ENCODE results near the gene GMIP. TPM values are rescaled to one million over a fixed set of nuclear protein-coding genes. Genes with fewer than 3 reads are reported as not detected.

Gene GMIP
- total RNA-seq = 5.5 and 9.8 TPM in 2 replicates

GRCh38 chr19:19643158-19644053 lies at the start of gene GMIP:
TSS of gene GMIP (minus strand) at chr19:19643657. CDS start at chr19:19643529, 128 bp downstream.

GRCh38 chr19:19668230-19669012 lies 25.0 kb upstream of the GMIP start, which contains the start of gene ZNF101:
TSS of gene ZNF101 (plus strand) at chr19:19668839. CDS start at chr19:19668964, 125 bp downstream.

GRCh38 chr19:19663256-19664120 lies 20.0 kb upstream of the GMIP start, which contains the start of gene ATP13A1:
TSS of gene ATP13A1 (minus strand) at chr19:19663676. CDS start at chr19:19663666, 10 bp downstream.

GRCh38 chr19:19627621-19628500 lies 15.6 kb downstream of the GMIP start, which contains the start of gene LPAR2:
TSS of gene LPAR2 (minus strand) at chr19:19628220. CDS start at chr19:19627275, 945 bp downstream.

GRCh38 chr19:19618219-19619051 lies 25.0 kb downstream of the GMIP start, which contains the start of gene PBX4:
TSS of gene PBX4 (minus strand) at chr19:19618687. CDS start at chr19:19618629, 58 bp downstream.

Other genes starting within 250 kb of the GMIP start
- gene GATAD2A, start 238.0 kb downstream of the GMIP start, total RNA-seq = 32.9 and 70.2 TPM in 2 replicates
- gene TSSK6, start 128.1 kb downstream of the GMIP start, total RNA-seq = 1.0 and 1.3 TPM in 2 replicates
- 183 and 201 TPM in 2 replicates for gene NDUFA13, start 127.4 kb downstream of the GMIP start, total RNA-seq
- gene YJEFN3, start 114.7 kb downstream of the GMIP start, total RNA-seq = 0.31 TPM in 1 of 2 replicates, not detected in the other
- gene CILP2, start 105.4 kb downstream of the GMIP start, total RNA-seq = under 0.01 TPM in 1 of 2 replicates, not detected in the other
- gene PBX4, start 25.0 kb downstream of the GMIP start, total RNA-seq = 0.06 TPM in 1 of 2 replicates, not detected in the other
- gene LPAR2, start 15.4 kb downstream of the GMIP start, total RNA-seq = 0.16 and 1.2 TPM in 2 replicates
- 18.6 and 37.9 TPM in 2 replicates for gene ATP13A1, start 20.0 kb upstream of the GMIP start, total RNA-seq
- 9.7 and 13.0 TPM in 2 replicates for gene ZNF101, start 25.2 kb upstream of the GMIP start, total RNA-seq
- 3.4 and 5.3 TPM in 2 replicates for gene ZNF14, start 89.5 kb upstream of the GMIP start, total RNA-seq
- 5.7 and 13.2 TPM in 2 replicates for gene ZNF506, start 178.1 kb upstream of the GMIP start, total RNA-seq
- gene ZNF253, start 222.2 kb upstream of the GMIP start, total RNA-seq = 2.3 and 4.3 TPM in 2 replicates